Prostate gland (tissue), 2 donors: ENCODE results near the gene EYA4. TPM values are rescaled to one million over a fixed set of nuclear protein-coding genes. Genes with fewer than 3 reads are reported as not detected.

Source experiments
- DNase-seq: peaks from one replicate; pipeline ENCODE4 v3.0.0-alpha.2; 2019; ENCODE audit warnings: low spot score
- H3K27ac ChIP-seq, 2 donors: fragments of 200-600 bp; sonication (generic); 2 replicates each; pipeline ENCODE4 v1.5.1; 2017 to 2019
- H3K27me3 ChIP-seq: fragments of 200-600 bp; sonication (generic); replicated peaks from 2 replicates; pipeline ENCODE4 v1.5.1; 2019; ENCODE audit not compliant: insufficient read depth
- H3K36me3 ChIP-seq, 2 donors: fragments of 200-600 bp; sonication (generic); 1 replicate in 1 of 2; 2 replicates in 1 of 2; pipeline versions ENCODE4 v1.5.1 to v1.8.1; 2017 to 2019
- H3K4me1 ChIP-seq: fragments of 200-600 bp; sonication (generic); replicated peaks from 2 replicates; pipeline ENCODE4 v1.5.1; 2019
- H3K4me3 ChIP-seq, 2 donors: fragments of 200-600 bp; sonication (generic); 2 replicates each; pipeline ENCODE4 v1.5.1; 2017 to 2019
- H3K9me3 ChIP-seq: fragments of 200-600 bp; sonication (generic); 2 replicates; pipeline ENCODE4 v1.5.1; 2017
- CTCF ChIP-seq, 4 experiments: fragments of 200-600 bp in 2 of 4; fragments of 450-650 bp in 2 of 4; sonication (generic) in 2 of 4; IDR thresholded peaks; 1 replicate in 3 of 4; 2 replicates in 1 of 4; pipeline ENCODE4 v1.5.1; 2016 to 2019; ENCODE audit warnings: antibody characterized with exemption in 4 of 4, mild to moderate bottlenecking in 2 of 4, moderate library complexity in 2 of 4
- POLR2A ChIP-seq: fragments of 450-650 bp; IDR thresholded peaks from one replicate; pipeline ENCODE4 v1.6.1; 2016; ENCODE audit warnings: antibody characterized with exemption, mild to moderate bottlenecking
- POLR2AphosphoS5 ChIP-seq: sonication (generic); formaldehyde crosslinking; IDR thresholded peaks from one replicate; pipeline ENCODE4 v1.6.1; 2017; ENCODE audit warnings: antibody characterized with exemption
- WGBS: methylation state at CpG from one replicate; pipeline ENCODE4 v1.1.5; 2018; 5-methylcytosine and 5-hydroxymethylcytosine counted together
- intact Hi-C: fragments of 100-400 bp; cut with DNase I; formaldehyde crosslinking; loops from one replicate; pipeline ENCODE4 v1.14.2; 2022
- total RNA-seq, 2 donors: library from RNA; depleted of rRNA; stranded (reverse); fragments of >200 nt; gene quantifications; one replicate each; pipeline ENCODE4 v1.1.0, GENCODE V29; 2016

Gene EYA4
- total RNA-seq, 2 donors from 2014 or later: 4.1 to 7.3 TPM

DNA sequence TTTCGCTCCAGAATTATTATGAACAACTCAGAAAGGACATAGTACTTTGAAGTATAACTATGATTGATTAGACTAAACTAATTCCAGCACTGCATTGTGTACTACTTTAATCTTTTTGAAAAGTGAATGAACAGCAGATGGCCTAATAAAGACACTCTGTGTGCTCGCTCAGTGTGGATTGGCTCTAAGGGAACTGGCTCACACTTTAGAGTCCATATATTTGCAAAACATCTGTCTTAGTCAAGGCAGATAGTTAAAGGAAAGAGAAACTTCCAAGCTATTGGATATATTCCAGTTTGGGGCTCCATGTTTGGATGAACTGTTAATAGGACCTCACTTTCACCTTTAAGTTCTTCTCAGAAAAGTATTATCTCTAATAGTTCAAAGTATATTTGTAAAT lies 218.9 kb downstream of the EYA4 start:
- no peaks in the 10 kb centered on the region for H3K4me1 ChIP-seq
- H3K9me3 ChIP-seq: no peaks in the 10 kb centered on the region
- H3K4me3 ChIP-seq: no peak overlapping the region
- TF ChIP-seq CTCF (IDR thresholded peaks at IDR 0.05) (no peak), POLR2AphosphoS5 (no peak), POLR2A (no peak)
- no peaks in the 10 kb centered on the region for H3K36me3 ChIP-seq
- no peak for DNase-seq
- 43% methylated on average over 2 of the region's 2 CpGs for WGBS
- no peak overlapping the region for H3K27ac ChIP-seq
- H3K27me3 ChIP-seq: no peaks in the 10 kb centered on the region
- intact Hi-C loops: no loop called here

DNA sequence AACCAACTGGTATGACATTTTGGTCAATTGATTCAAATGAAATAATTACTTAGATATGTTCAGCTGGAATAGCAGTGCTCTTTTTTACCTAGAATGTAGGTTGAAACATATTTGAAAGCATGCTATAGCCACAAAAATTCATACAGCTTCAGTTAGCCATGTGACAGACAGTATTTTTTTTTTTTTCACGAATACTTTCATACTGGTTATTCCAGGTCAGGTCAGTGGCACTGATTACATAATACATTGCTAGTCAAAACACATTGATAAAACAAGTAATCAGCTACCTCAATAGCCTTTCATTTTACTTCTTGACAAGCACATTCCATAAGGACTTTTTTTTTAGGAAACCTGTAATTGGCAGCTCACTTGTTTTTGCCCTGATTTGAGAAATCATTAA lies 222.6 kb downstream of the EYA4 start:
- Histone ChIP-seq H3K27ac (no peak overlapping the region), H3K27me3 (no peaks in the 10 kb centered on the region), H3K36me3 (no peaks in the 10 kb centered on the region), H3K4me3 (no peak overlapping the region), H3K4me1 (no peaks in the 10 kb centered on the region), H3K9me3 (no peaks in the 10 kb centered on the region)
- WGBS: 47% methylated on average over 1 of the region's 1 CpG
- intact Hi-C loops: no loop called here
- no peak for DNase-seq
- no peak for TF ChIP-seq CTCF (IDR thresholded peaks at IDR 0.05)

DNA sequence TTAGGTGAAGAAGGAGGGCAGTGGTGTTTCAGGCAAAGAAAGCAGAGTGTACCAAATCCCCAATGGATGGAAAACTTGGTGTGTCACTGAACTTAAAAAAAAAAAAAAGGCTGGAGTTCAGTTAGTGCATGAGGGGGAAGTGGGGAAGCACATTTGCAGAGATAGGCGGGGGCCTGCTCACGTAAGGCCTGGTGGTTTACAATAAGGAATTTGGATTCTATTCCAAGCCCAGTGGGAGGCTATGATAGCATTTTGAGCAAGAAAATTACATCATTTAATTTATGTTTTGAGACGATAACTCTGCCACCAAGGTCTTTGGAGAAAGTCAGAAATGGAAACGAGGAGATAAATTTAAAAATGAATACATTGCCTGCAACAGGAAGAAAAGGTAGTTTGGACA lies 225.5 kb downstream of the EYA4 start:
- Histone ChIP-seq H3K36me3 (no peaks in the 10 kb centered on the region), H3K4me1 (no peaks in the 10 kb centered on the region), H3K27me3 (no peaks in the 10 kb centered on the region), H3K4me3 (no peak overlapping the region), H3K27ac (no peak overlapping the region), H3K9me3 (no peaks in the 10 kb centered on the region)
- DNase-seq: no peak
- TF ChIP-seq POLR2A (no peak), POLR2AphosphoS5 (no peak), CTCF (IDR thresholded peaks at IDR 0.05) (no peak)
- WGBS: 91% methylated on average over 4 of the region's 4 CpGs
- intact Hi-C loops: no loop called here

GRCh38 chr6:133467231-133467981 lies 226.2 kb downstream of the EYA4 start:
- DNase-seq: no peak
- no peak for TF ChIP-seq CTCF (IDR thresholded peaks at IDR 0.05)
- no peak for TF ChIP-seq POLR2AphosphoS5
- TF ChIP-seq POLR2A: no peak
- H3K36me3 ChIP-seq: no peaks in the 10 kb centered on the region

DNA sequence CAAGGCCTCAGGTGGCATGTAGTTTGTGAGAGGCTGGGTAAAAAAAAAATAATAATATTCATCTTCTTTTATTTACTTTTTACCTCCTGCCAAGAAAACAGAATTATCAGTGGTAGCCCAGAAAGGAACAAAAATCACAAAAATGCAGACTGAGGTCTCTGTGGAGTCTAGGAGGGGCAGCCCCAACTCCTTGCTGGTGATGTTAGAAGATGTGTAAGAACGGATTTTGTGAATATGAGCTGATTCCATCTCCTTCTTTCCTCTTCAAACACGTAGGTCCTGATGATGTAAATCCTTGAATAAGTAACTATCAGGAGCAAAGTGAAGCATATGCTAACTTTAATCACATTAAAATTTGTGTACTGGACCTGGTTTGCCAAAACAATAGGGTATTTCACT lies 226.8 kb downstream of the EYA4 start:
- no peak for DNase-seq
- Histone ChIP-seq H3K9me3 (no peaks in the 10 kb centered on the region), H3K4me1 (no peaks in the 10 kb centered on the region), H3K36me3 (no peaks in the 10 kb centered on the region), H3K27me3 (no peaks in the 10 kb centered on the region), H3K27ac (no peak overlapping the region), H3K4me3 (no peak overlapping the region)
- WGBS: 83% methylated on average over 2 of the region's 2 CpGs
- TF ChIP-seq POLR2AphosphoS5: no peak
- intact Hi-C loops: no loop called here

More at GRCh38 chr6:133467231-133467981, 226.2 kb downstream of the EYA4 start:
- Histone ChIP-seq H3K27ac (no peak overlapping the region), H3K9me3 (no peaks in the 10 kb centered on the region), H3K27me3 (no peaks in the 10 kb centered on the region), H3K4me1 (no peaks in the 10 kb centered on the region), H3K4me3 (no peak overlapping the region)
- intact Hi-C loops: no loop called here
